Ishikawa (cell line): ENCODE results near the gene PARP1.
A peak's percentile ranks its signal among the peaks of the same experiment; 100 is the strongest.

Source experiments
- CEBPB ChIP-seq: IDR thresholded peaks from 2 replicates; pipeline ENCODE4 v1.6.1; 2012
- CREB1 ChIP-seq: IDR thresholded peaks from 2 replicates; pipeline ENCODE4 v1.6.1; 2012; ENCODE audit warnings: low read depth
- EGR1 ChIP-seq: IDR thresholded peaks from 2 replicates; pipeline ENCODE4 v1.6.1; 2012
- EP300 ChIP-seq: IDR thresholded peaks from 2 replicates; pipeline ENCODE4 v1.6.1; 2012; ENCODE audit warnings: borderline replicate concordance
- FOXM1 ChIP-seq: IDR thresholded peaks from 2 replicates; pipeline ENCODE4 v1.6.1; 2012; ENCODE audit warnings: low read depth, borderline replicate concordance
- NFIC ChIP-seq: IDR thresholded peaks from 2 replicates; pipeline ENCODE4 v1.6.1; 2012
- RAD21 ChIP-seq: IDR thresholded peaks from 2 replicates; pipeline ENCODE4 v1.6.1; 2012; ENCODE audit warnings: low read depth
- REST ChIP-seq: IDR thresholded peaks from 2 replicates; pipeline ENCODE4 v1.6.1; 2012; ENCODE audit warnings: low read depth, mild to moderate bottlenecking
- TAF1 ChIP-seq: IDR thresholded peaks from 2 replicates; pipeline ENCODE4 v1.6.1; 2012; ENCODE audit warnings: low read depth, mild to moderate bottlenecking
- TCF12 ChIP-seq: IDR thresholded peaks from 2 replicates; pipeline ENCODE4 v1.6.1; 2012; ENCODE audit warnings: low read depth
- TEAD4 ChIP-seq: IDR thresholded peaks from 2 replicates; pipeline ENCODE4 v1.6.1; 2012
- YY1 ChIP-seq: IDR thresholded peaks from 2 replicates; pipeline ENCODE4 v1.6.1; 2012; ENCODE audit warnings: low read depth
- ZBTB7A ChIP-seq: IDR thresholded peaks from 2 replicates; pipeline ENCODE4 v1.6.1; 2012; ENCODE audit warnings: low read depth
- TF ChIP-seq, protein P1 (sequence below): IDR thresholded peaks from 2 replicates; pipeline ENCODE4 v1.6.1; 2012
- TF ChIP-seq, protein P2 (sequence below): IDR thresholded peaks from 2 replicates; pipeline ENCODE4 v1.6.1; 2012

PARP1 gene

GRCh38 chr1:226327761-226328162, 80.1 kb downstream of the PARP1 start:
- TF ChIP-seq ZBTB7A (no peak), EGR1 (no peak), CREB1 (no peak), EP300 (no peak), NFIC (no peak), CEBPB (no peak), REST (no peak), TAF1 (no peak)
- TF ChIP-seq, protein P1, sequence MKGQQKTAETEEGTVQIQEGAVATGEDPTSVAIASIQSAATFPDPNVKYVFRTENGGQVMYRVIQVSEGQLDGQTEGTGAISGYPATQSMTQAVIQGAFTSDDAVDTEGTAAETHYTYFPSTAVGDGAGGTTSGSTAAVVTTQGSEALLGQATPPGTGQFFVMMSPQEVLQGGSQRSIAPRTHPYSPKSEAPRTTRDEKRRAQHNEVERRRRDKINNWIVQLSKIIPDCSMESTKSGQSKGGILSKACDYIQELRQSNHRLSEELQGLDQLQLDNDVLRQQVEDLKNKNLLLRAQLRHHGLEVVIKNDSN: no peak
- TF ChIP-seq, protein P2, sequence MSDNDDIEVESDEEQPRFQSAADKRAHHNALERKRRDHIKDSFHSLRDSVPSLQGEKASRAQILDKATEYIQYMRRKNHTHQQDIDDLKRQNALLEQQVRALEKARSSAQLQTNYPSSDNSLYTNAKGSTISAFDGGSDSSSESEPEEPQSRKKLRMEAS: no peak

DNA sequence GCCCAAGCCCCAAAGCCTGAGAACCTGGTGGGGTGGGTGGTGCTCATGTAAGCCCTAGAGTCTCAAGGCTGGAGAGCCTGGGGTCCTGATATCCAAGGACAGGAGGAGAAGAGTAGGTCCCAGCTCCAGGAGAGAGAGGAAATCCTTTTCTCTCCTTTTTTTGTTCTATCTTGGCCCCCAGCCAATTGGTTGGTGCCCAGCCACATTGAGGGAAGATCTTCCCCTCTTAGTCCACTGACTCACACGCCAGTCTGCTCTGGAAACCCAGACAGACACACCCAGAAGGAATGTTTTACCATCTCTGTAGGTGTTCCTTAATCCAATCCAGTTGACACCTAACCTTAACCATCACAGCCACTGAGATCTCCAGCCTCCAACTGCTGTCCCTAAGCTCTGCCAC, 82.7 kb downstream of the PARP1 start:
- no peak for TF ChIP-seq EGR1
- peak; percentile 64 for TF ChIP-seq NFIC

- TF ChIP-seq RAD21 (no peak), NFIC (no peak), FOXM1 (no peak), EP300 (no peak), TEAD4 (no peak), EGR1 (no peak), YY1 (no peak), CEBPB (no peak), TAF1 (no peak), CREB1 (no peak), TCF12 (no peak), REST (no peak), ZBTB7A (no peak)
- TF ChIP-seq, protein P1: no peak
- TF ChIP-seq, protein P2: no peak
Measured at GRCh38 chr1:226324479-226324878, 83.4 kb downstream of the PARP1 start.

DNA sequence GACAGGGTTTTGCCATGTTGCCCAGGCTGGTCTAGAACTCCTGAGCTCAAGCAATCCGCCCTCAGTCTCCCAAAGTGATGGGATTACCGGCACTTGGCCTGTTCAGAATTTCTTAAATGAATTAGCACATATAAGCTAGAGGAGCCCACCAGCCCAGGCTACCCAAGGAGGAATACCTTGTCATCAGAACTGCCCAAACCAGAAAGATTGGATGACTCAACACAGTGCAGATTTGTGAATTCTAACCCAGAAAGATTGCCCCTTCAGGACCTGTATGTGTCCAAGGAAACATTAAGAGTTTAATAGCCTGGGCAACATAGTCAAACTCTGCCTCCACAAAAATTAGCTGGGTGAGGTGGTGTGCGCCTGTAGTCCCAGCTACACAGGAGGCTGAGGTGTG, 84.9 kb downstream of the PARP1 start:
- TF ChIP-seq, protein P2: no peak
- TF ChIP-seq FOXM1 (no peak), YY1 (no peak), CREB1 (no peak), CEBPB (no peak), EP300 (no peak), ZBTB7A (no peak), TEAD4 (no peak), NFIC (no peak), EGR1 (no peak), TCF12 (no peak), RAD21 (no peak), TAF1 (no peak), REST (no peak)
- TF ChIP-seq, protein P1: no peak

DNA sequence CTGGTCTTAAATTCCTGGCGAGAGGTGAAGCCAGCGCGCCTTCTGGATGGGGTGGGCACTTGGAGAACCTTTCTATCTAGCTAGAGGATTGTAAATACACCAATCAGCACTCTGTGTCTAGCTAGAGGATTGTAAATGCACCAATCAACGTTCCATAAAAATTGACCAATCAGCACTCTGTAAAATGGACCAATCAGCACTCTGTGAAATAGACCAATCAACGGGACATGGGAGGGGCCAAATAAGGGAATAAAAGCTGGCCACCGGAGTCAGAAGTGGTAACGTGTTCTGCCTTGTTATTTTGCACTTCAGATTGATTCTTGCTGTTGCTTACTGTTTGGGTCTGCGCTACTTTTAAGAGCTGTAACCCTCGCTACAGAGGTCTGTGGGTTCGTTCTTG, 87.0 kb downstream of the PARP1 start:
- TF ChIP-seq TCF12 (no peak), RAD21 (no peak), ZBTB7A (no peak), CREB1 (no peak), YY1 (no peak), EGR1 (no peak), TEAD4 (no peak), CEBPB (no peak), NFIC (no peak), TAF1 (no peak), EP300 (no peak)
- TF ChIP-seq, protein P2: no peak
